H1 (cell line): ENCODE data around the gene ZBTB40. TPM values are rescaled to one million over a fixed set of nuclear protein-coding genes. Genes with fewer than 3 reads are reported as not detected.

Experiments
- CHD2 ChIP-seq: IDR thresholded peaks from 2 replicates; pipeline ENCODE4 v1.6.1; 2012; ENCODE audit warnings: low read length, improper control_type of control experiment
- GTF2F1 ChIP-seq: IDR thresholded peaks from 2 replicates; pipeline ENCODE4 v1.6.1; 2012; ENCODE audit warnings: low read depth, low read length, improper control_type of control experiment, borderline replicate concordance
- KDM1A ChIP-seq: fragments of 200-600, 300-600 bp; sonication (generic); IDR thresholded peaks from 2 replicates; pipeline ENCODE4 v1.7.1; 2016; ENCODE audit warnings: mild to moderate bottlenecking, low read length, borderline replicate concordance
- RBBP5 ChIP-seq: IDR thresholded peaks from 2 replicates; pipeline ENCODE4 v1.7.1; 2012; ENCODE audit warnings: low read depth, mild to moderate bottlenecking, inconsistent platforms, low read length, moderate library complexity, borderline replicate concordance
- polyA plus RNA-seq, 7 experiments: library from polyadenylated mRNA; depleted of rRNA in 3 of 7; stranded (reverse) in 5 of 7; unstranded in 2 of 7; fragments of >200 nt in 5 of 7; fragments of 200-250 nt in 2 of 7; gene quantifications; 1 replicate in 5 of 7; 2 replicates in 1 of 7; 4 replicates in 1 of 7; pipeline versions ENCODE4 v1.2.1 to v1.2.3, GENCODE V29; 2011 to 2013; ENCODE audit warnings: missing spikeins in 2 of 7, mixed read lengths in 2 of 7
- total RNA-seq: library from RNA; stranded (reverse); fragmentation: NEBNext Ultra II Directional; extraction: Animal tissue kit (Norgen Biotek cat#: 25700); gene quantifications from 2 replicates; pipeline ENCODE4 v1.2.1, GENCODE V29; 2021

Gene ZBTB40
- total and polyA plus RNA-seq, 2 of the 8 experiments (the other 6 are each of a cell fraction or from before 2014, with no cell fraction given) = 3.1 to 19.3 TPM

GRCh38 chr1:22442212-22442894, 9.3 kb upstream of the ZBTB40 start (continued):
- TF ChIP-seq GTF2F1 (no peak), CHD2 (no peak), RBBP5 (no peak), KDM1A (no peak)
- TF ChIP-seq, all 59 proteins: peak for 3
